MG63 (cell line): ENCODE results near the gene RIN3. TPM values are rescaled to one million over a fixed set of nuclear protein-coding genes. Genes with fewer than 3 reads are reported as not detected.
"Not testable (repeated sequence)": the region's sequence is repeated elsewhere in the genome, so short reads cannot be mapped to it uniquely, and the experiment has no call there.

Source experiments
- DNase-seq: peaks from one replicate; pipeline ENCODE4 v3.0.0-alpha.2; 2020
- H3K27me3 ChIP-seq: fragments of 250-450 bp; sonication (Bioruptor Pico); 2 replicates; pipeline ENCODE4 v1.5.1; 2020; ENCODE audit warnings: mild to moderate bottlenecking, moderate library complexity
- H3K36me3 ChIP-seq: fragments of 250-450 bp; sonication (Bioruptor Pico); 2 replicates; pipeline ENCODE4 v1.5.1; 2020; ENCODE audit warnings: mild to moderate bottlenecking, moderate library complexity
- H3K4me3 ChIP-seq: fragments of 250-450 bp; sonication (Bioruptor Pico); 2 replicates; pipeline ENCODE4 v1.5.1; 2020; ENCODE audit warnings: mild to moderate bottlenecking, moderate library complexity
- H3K9me3 ChIP-seq: fragments of 250-450 bp; sonication (Bioruptor Pico); 2 replicates; pipeline ENCODE4 v1.5.1; 2020; ENCODE audit warnings: mild to moderate bottlenecking, moderate library complexity
- total RNA-seq: library from RNA; depleted of rRNA; stranded (reverse); fragments of >200 nt; shearing (Covaris generic); gene quantifications from 2 replicates; pipeline ENCODE4 v1.2.3, GENCODE V29; 2014; ENCODE audit warnings: low replicate concordance

RIN3 gene
- total RNA-seq, 1 experiment from 2014 or later = 1.4 TPM

- H3K36me3 ChIP-seq = peaks cover 5% of the 10 kb centered on the region; the same call in 1 of the 2 replicates
- H3K4me3 ChIP-seq = no peak overlapping the region
- no peaks in the 10 kb centered on the region for H3K27me3 ChIP-seq
- DNase-seq = no peak
- 0 out of 2 replicates have a peak, but pooled peaks cover 3% of the 10 kb centered on the region for H3K9me3 ChIP-seq
These were observed 117.5 kb downstream of the RIN3 start for GRCh38 chr14:92631098-92631497.

- no peak overlapping the region for H3K4me3 ChIP-seq
- H3K36me3 ChIP-seq = no peaks in the 10 kb centered on the region
- no peaks in the 10 kb centered on the region for H3K27me3 ChIP-seq
- no peaks in the 10 kb centered on the region for H3K9me3 ChIP-seq
- no peak for DNase-seq
These were observed 119.1 kb downstream of the RIN3 start for GRCh38 chr14:92632546-92633273.

- no peaks in the 10 kb centered on the region for H3K27me3 ChIP-seq
- no peaks in the 10 kb centered on the region for H3K9me3 ChIP-seq
- H3K36me3 ChIP-seq = no peaks in the 10 kb centered on the region
- no peak for DNase-seq
- no peak overlapping the region for H3K4me3 ChIP-seq
These were observed 119.7 kb downstream of the RIN3 start for GRCh38 chr14:92633274-92633616.

- DNase-seq = no peak
- H3K9me3 ChIP-seq = no peaks in the 10 kb centered on the region
- no peaks in the 10 kb centered on the region for H3K36me3 ChIP-seq
These were observed 120.1 kb downstream of the RIN3 start for GRCh38 chr14:92633724-92634123.

GRCh38 chr14:92635031-92635430 lies 121.5 kb downstream of the RIN3 start:
- Histone ChIP-seq H3K4me3 (no peak overlapping the region), H3K27me3 (no peaks in the 10 kb centered on the region), H3K9me3 (no peaks in the 10 kb centered on the region), H3K36me3 (no peaks in the 10 kb centered on the region)
- DNase-seq = no peak

More at GRCh38 chr14:92633724-92634123, 120.1 kb downstream of the RIN3 start:
- Histone ChIP-seq H3K27me3 (no peaks in the 10 kb centered on the region), H3K4me3 (no peak overlapping the region)

- no peak for DNase-seq
These were observed 122.3 kb downstream of the RIN3 start for GRCh38 chr14:92635896-92636295.

GRCh38 chr14:92637228-92637627 lies 123.6 kb downstream of the RIN3 start:
- Histone ChIP-seq H3K9me3 (no peaks in the 10 kb centered on the region), H3K4me3 (no peak overlapping the region), H3K27me3 (no peaks in the 10 kb centered on the region), H3K36me3 (no peaks in the 10 kb centered on the region)
- DNase-seq = no peak

More at GRCh38 chr14:92635896-92636295, 122.3 kb downstream of the RIN3 start:
- Histone ChIP-seq H3K4me3 (no peak overlapping the region), H3K27me3 (no peaks in the 10 kb centered on the region), H3K36me3 (no peaks in the 10 kb centered on the region), H3K9me3 (no peaks in the 10 kb centered on the region)

GRCh38 chr14:92637864-92638263 lies 124.3 kb downstream of the RIN3 start:
- no peak for DNase-seq
- H3K36me3 ChIP-seq = no peaks in the 10 kb centered on the region
- no peaks in the 10 kb centered on the region for H3K9me3 ChIP-seq
- H3K27me3 ChIP-seq = no peaks in the 10 kb centered on the region
- H3K4me3 ChIP-seq = no peak overlapping the region

GRCh38 chr14:92638266-92638665 lies 124.7 kb downstream of the RIN3 start:
- H3K9me3 ChIP-seq = no peaks in the 10 kb centered on the region
- no peak for DNase-seq
- no peaks in the 10 kb centered on the region for H3K36me3 ChIP-seq
- H3K27me3 ChIP-seq = no peaks in the 10 kb centered on the region
- H3K4me3 ChIP-seq = no peak overlapping the region

- Histone ChIP-seq H3K27me3 (no peaks in the 10 kb centered on the region), H3K36me3 (no peaks in the 10 kb centered on the region), H3K4me3 (no peak overlapping the region), H3K9me3 (no peaks in the 10 kb centered on the region)
- DNase-seq = no peak
These were observed 125.3 kb downstream of the RIN3 start for GRCh38 chr14:92638904-92639303.

GRCh38 chr14:92639472-92640117 lies 126.0 kb downstream of the RIN3 start:
- DNase-seq, H3K36me3 ChIP-seq, H3K9me3 ChIP-seq, H3K27me3 ChIP-seq, H3K4me3 ChIP-seq: not testable (repeated sequence)

GRCh38 chr14:92641306-92641705 lies 127.7 kb downstream of the RIN3 start:
- peaks cover 5% of the 10 kb centered on the region for H3K9me3 ChIP-seq
- no peak for DNase-seq
- no peaks in the 10 kb centered on the region for H3K27me3 ChIP-seq
- no peak overlapping the region for H3K4me3 ChIP-seq
- peaks cover 6% of the 10 kb centered on the region for H3K36me3 ChIP-seq

- Histone ChIP-seq H3K36me3 (peaks cover 6% of the 10 kb centered on the region), H3K9me3 (peaks cover 5% of the 10 kb centered on the region), H3K4me3 (no peak overlapping the region), H3K27me3 (no peaks in the 10 kb centered on the region)
- DNase-seq = peak; percentile 35
These were observed 130.8 kb downstream of the RIN3 start for GRCh38 chr14:92644171-92644969.

GRCh38 chr14:92644970-92645515 lies 131.5 kb downstream of the RIN3 start:
- Histone ChIP-seq H3K9me3 (peaks cover 5% of the 10 kb centered on the region), H3K4me3 (no peak overlapping the region), H3K36me3 (peaks cover 6% of the 10 kb centered on the region), H3K27me3 (no peaks in the 10 kb centered on the region)
- no peak for DNase-seq

- Histone ChIP-seq H3K4me3 (no peak overlapping the region), H3K9me3 (peaks cover 5% of the 10 kb centered on the region)
- no peak for DNase-seq
These were observed 132.4 kb downstream of the RIN3 start for GRCh38 chr14:92645841-92646478.

GRCh38 chr14:92646952-92647796 lies 133.6 kb downstream of the RIN3 start:
- H3K27me3 ChIP-seq = no peaks in the 10 kb centered on the region
- DNase-seq = peak; percentile 80
- H3K9me3 ChIP-seq = peaks cover 5% of the 10 kb centered on the region
- H3K36me3 ChIP-seq = peaks cover 6% of the 10 kb centered on the region
- H3K4me3 ChIP-seq = no peak overlapping the region

More at GRCh38 chr14:92645841-92646478, 132.4 kb downstream of the RIN3 start:
- peaks cover 6% of the 10 kb centered on the region for H3K36me3 ChIP-seq
- H3K27me3 ChIP-seq = no peaks in the 10 kb centered on the region
